B cell (primary cell): Measurements from ENCODE around the gene LCE1F.

Experiments
- CTCF ChIP-seq: fragments of 200-600 bp; IDR thresholded peaks from one replicate; pipeline ENCODE4 v1.8.0; 2022; ENCODE audit warnings: antibody characterized with exemption, mild to moderate bottlenecking
- EZH2 ChIP-seq: IDR thresholded peaks from 2 replicates; pipeline ENCODE4 v1.6.1; 2012; ENCODE audit warnings: borderline replicate concordance, low read depth, mild to moderate bottlenecking, moderate library complexity, low read length; ENCODE audit not compliant: insufficient read depth, poor library complexity, severe bottlenecking

GRCh38 chr1:152817309-152817708 is 42.4 kb downstream of the LCE1F start:
- no peak for TF ChIP-seq EZH2
- no peak for TF ChIP-seq CTCF
